GM23338 (cell line): Measurements from ENCODE around the gene PDIA4. TPM values are rescaled to one million over a fixed set of nuclear protein-coding genes. Genes with fewer than 3 reads are reported as not detected.

Source experiments
- ATAC-seq: fragments of 200-7000 bp; cut with Tn5 transposase; 3 replicates; pipeline ENCODE4 v1.9.1; 2020
- DNase-seq: peaks from one replicate; pipeline ENCODE4 v3.0.0-alpha.2; 2015; ENCODE audit warnings: low spot score
- H2AFZ ChIP-seq: fragments of 200-600 bp; sonication (generic); 2 replicates; pipeline ENCODE4 v1.8.0; 2016; ENCODE audit warnings: antibody characterized with exemption, mild to moderate bottlenecking, moderate library complexity
- H3F3A ChIP-seq: fragments of 200-600 bp; sonication (generic); replicated peaks from 2 replicates; pipeline ENCODE4 v1.8.0; 2017; ENCODE audit warnings: antibody characterized with exemption, mixed run types, low read depth
- H3K27ac ChIP-seq: fragments of 200-600 bp; sonication (generic); 2 replicates; pipeline ENCODE4 v1.6.1; 2016; ENCODE audit warnings: low read depth
- H3K27me3 ChIP-seq: fragments of 200-600 bp; sonication (generic); 2 replicates; pipeline ENCODE4 v1.8.0; 2016; ENCODE audit warnings: mild to moderate bottlenecking, mixed run types, moderate library complexity; ENCODE audit not compliant: insufficient read depth
- H3K36me3 ChIP-seq: fragments of 200-600 bp; sonication (generic); 2 replicates; pipeline ENCODE4 v1.8.0; 2016; ENCODE audit warnings: mild to moderate bottlenecking; ENCODE audit not compliant: insufficient read depth
- H3K4me1 ChIP-seq: fragments of 200-600 bp; sonication (generic); 2 replicates; pipeline ENCODE4 v1.8.0; 2016; ENCODE audit warnings: mild to moderate bottlenecking, moderate library complexity; ENCODE audit not compliant: insufficient read depth
- H3K4me2 ChIP-seq: fragments of 200-600 bp; sonication (generic); 2 replicates; pipeline ENCODE4 v1.7.1; 2017; ENCODE audit warnings: mixed run types
- H3K4me3 ChIP-seq: fragments of 200-600 bp; sonication (generic); 2 replicates; pipeline ENCODE4 v1.6.1; 2016; ENCODE audit warnings: mixed run types
- H3K79me2 ChIP-seq: fragments of 200-600 bp; sonication (generic); replicated peaks from 2 replicates; pipeline ENCODE4 v1.8.0; 2017; ENCODE audit warnings: mild to moderate bottlenecking; ENCODE audit not compliant: insufficient read depth
- H3K9me2 ChIP-seq: fragments of 200-600 bp; sonication (generic); 2 replicates; pipeline ENCODE4 v1.8.0; 2017; ENCODE audit not compliant: insufficient read depth
- H4K20me1 ChIP-seq: fragments of 200-600 bp; sonication (generic); replicated peaks from 2 replicates; pipeline ENCODE4 v1.8.0; 2017; ENCODE audit warnings: mild to moderate bottlenecking; ENCODE audit not compliant: insufficient read depth
- H3K27ac Mint-ChIP-seq: 2 replicates; pipeline ENCODE4 v1.8.0; 2020; ENCODE audit warnings: inconsistent platforms, mild to moderate bottlenecking, moderate library complexity, mixed read lengths
- H3K27me3 Mint-ChIP-seq: 3 replicates; pipeline ENCODE4 v1.8.0; 2022; ENCODE audit warnings: low read depth, mild to moderate bottlenecking, moderate library complexity, mixed read lengths, inconsistent platforms; ENCODE audit not compliant: insufficient read depth, poor library complexity
- H3K36me3 Mint-ChIP-seq: 3 replicates; pipeline ENCODE4 v1.8.0; 2021; ENCODE audit warnings: low read depth, mild to moderate bottlenecking, inconsistent platforms, moderate library complexity, mixed read lengths
- H3K4me1 Mint-ChIP-seq: 3 replicates; pipeline ENCODE4 v1.8.0; 2020; ENCODE audit warnings: mild to moderate bottlenecking, inconsistent platforms, mixed read lengths
- H3K4me3 Mint-ChIP-seq: 3 replicates; pipeline ENCODE4 v1.8.0; 2021; ENCODE audit warnings: moderate library complexity, mild to moderate bottlenecking, inconsistent platforms, mixed read lengths
- H3K9me3 Mint-ChIP-seq: 3 replicates; pipeline ENCODE4 v1.8.0; 2020; ENCODE audit warnings: moderate library complexity, mild to moderate bottlenecking, inconsistent platforms, mixed read lengths
- CREB1 ChIP-seq: fragments of 250-450 bp; sonication (Bioruptor Pico); IDR thresholded peaks from 2 replicates; pipeline ENCODE4 v1.5.0; 2020; ENCODE audit warnings: low read depth, mild to moderate bottlenecking, moderate library complexity
- EZH2 ChIP-seq: fragments of 200-600 bp; sonication (generic); IDR thresholded peaks from one replicate; pipeline ENCODE4 v1.8.0; 2017; ENCODE audit warnings: antibody characterized with exemption, mild to moderate bottlenecking, low read depth; ENCODE audit not compliant: unreplicated experiment
- EZH2phosphoT487 ChIP-seq: fragments of 200-600 bp; sonication (generic); IDR thresholded peaks from one replicate; pipeline ENCODE4 v1.8.1; 2018; ENCODE audit warnings: antibody characterized with exemption; ENCODE audit not compliant: unreplicated experiment
- JUNB ChIP-seq: IDR thresholded peaks from one replicate; pipeline ENCODE4 v1.6.1; 2016; ENCODE audit warnings: antibody characterized with exemption; ENCODE audit not compliant: unreplicated experiment
- NANOG ChIP-seq: IDR thresholded peaks from 2 replicates; pipeline ENCODE4 v1.6.1; 2016; ENCODE audit warnings: antibody characterized with exemption, borderline replicate concordance
- POLR2AphosphoS5 ChIP-seq: IDR thresholded peaks from 2 replicates; pipeline ENCODE4 v1.6.1; 2016; ENCODE audit warnings: antibody characterized with exemption, low read depth
- STAT1 ChIP-seq: IDR thresholded peaks from one replicate; pipeline ENCODE4 v1.6.1; 2016; ENCODE audit warnings: antibody characterized with exemption; ENCODE audit not compliant: unreplicated experiment
- ZNF114 ChIP-seq: fragments of 250-450 bp; sonication (Bioruptor Pico); IDR thresholded peaks from 2 replicates; pipeline ENCODE4 v1.5.0; 2020; ENCODE audit warnings: mild to moderate bottlenecking, moderate library complexity
- ZNF331 ChIP-seq: fragments of 250-450 bp; sonication (Bioruptor Pico); IDR thresholded peaks from 2 replicates; pipeline ENCODE4 v1.5.0; 2020; ENCODE audit warnings: low read depth, mild to moderate bottlenecking, moderate library complexity
- polyA plus RNA-seq: library from polyadenylated mRNA; unstranded; fragments of >200 nt; fragmentation: Nextera tagmentation; extraction: Ambion mirVana; gene quantifications from 2 replicates; pipeline ENCODE4 v1.2.1, GENCODE V29; 2016
- total RNA-seq: library from RNA; depleted of rRNA; stranded (reverse); fragments of >200 nt; shearing (Covaris generic); gene quantifications from 2 replicates; pipeline ENCODE4 v1.2.3, GENCODE V29; 2014
- TF ChIP-seq, protein P1 (sequence below): IDR thresholded peaks from one replicate; pipeline ENCODE4 v1.6.1; 2018; ENCODE audit warnings: antibody characterized with exemption; ENCODE audit not compliant: unreplicated experiment
- TF ChIP-seq, protein P2 (sequence below): fragments of 250-450 bp; sonication (Bioruptor Pico); IDR thresholded peaks from 2 replicates; pipeline ENCODE4 v1.5.0; 2020; ENCODE audit warnings: mild to moderate bottlenecking, moderate library complexity
- TF ChIP-seq, protein P3 (sequence below), 2 experiments: fragments of 200-600 bp in 1 of 2; sonication (generic) in 1 of 2; conservative IDR thresholded peaks; 2 replicates each; pipeline versions ENCODE4 v1.5.1 to v1.6.1; 2016 to 2017; ENCODE audit warnings: antibody characterized with exemption in 2 of 2, low read depth in 2 of 2, mild to moderate bottlenecking in 2 of 2, moderate library complexity in 1 of 2
- TF ChIP-seq, protein P4 (sequence below): IDR thresholded peaks from 2 replicates; pipeline ENCODE4 v1.6.1; 2016; ENCODE audit warnings: antibody characterized with exemption

PDIA4 gene
- total and polyA plus RNA-seq, 2 experiments from 2014 or later = 196 to 332 TPM

DNA sequence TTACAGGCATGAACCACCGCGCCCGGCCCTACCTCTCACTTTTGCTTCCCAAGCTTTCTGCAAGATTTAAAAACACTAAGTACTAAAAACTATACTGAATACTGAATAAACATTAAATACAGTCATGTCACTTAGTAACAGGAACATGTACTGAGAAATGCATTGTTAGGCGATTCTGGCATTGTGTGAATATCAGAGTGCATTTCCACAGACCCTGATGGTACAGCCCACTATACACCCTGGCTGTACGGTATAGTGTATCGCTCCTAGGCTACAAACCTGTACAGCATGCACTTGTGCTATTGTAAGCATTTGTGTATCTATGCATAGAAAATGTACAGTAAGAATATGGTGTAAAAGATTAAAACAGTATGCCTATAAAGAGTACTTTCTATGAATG, 29.1 kb downstream of the PDIA4 start:
- H3K4me2 ChIP-seq = no peak overlapping the region
- H4K20me1 ChIP-seq = peaks cover 9% of the 10 kb centered on the region
- Mint-ChIP-seq H3K4me3 (no peak overlapping the region), H3K36me3 (peaks cover 26% of the 10 kb centered on the region), H3K9me3 (no peaks in the 10 kb centered on the region; the same call in 2 of the 3 replicates), H3K27me3 (peaks cover 4% of the 10 kb centered on the region), H3K27ac (no peak overlapping the region), H3K4me1 (no peaks in the 10 kb centered on the region; the same call in 2 of the 3 replicates)
- no peaks in the 10 kb centered on the region for H3K4me1 ChIP-seq
- TF ChIP-seq, protein P1, sequence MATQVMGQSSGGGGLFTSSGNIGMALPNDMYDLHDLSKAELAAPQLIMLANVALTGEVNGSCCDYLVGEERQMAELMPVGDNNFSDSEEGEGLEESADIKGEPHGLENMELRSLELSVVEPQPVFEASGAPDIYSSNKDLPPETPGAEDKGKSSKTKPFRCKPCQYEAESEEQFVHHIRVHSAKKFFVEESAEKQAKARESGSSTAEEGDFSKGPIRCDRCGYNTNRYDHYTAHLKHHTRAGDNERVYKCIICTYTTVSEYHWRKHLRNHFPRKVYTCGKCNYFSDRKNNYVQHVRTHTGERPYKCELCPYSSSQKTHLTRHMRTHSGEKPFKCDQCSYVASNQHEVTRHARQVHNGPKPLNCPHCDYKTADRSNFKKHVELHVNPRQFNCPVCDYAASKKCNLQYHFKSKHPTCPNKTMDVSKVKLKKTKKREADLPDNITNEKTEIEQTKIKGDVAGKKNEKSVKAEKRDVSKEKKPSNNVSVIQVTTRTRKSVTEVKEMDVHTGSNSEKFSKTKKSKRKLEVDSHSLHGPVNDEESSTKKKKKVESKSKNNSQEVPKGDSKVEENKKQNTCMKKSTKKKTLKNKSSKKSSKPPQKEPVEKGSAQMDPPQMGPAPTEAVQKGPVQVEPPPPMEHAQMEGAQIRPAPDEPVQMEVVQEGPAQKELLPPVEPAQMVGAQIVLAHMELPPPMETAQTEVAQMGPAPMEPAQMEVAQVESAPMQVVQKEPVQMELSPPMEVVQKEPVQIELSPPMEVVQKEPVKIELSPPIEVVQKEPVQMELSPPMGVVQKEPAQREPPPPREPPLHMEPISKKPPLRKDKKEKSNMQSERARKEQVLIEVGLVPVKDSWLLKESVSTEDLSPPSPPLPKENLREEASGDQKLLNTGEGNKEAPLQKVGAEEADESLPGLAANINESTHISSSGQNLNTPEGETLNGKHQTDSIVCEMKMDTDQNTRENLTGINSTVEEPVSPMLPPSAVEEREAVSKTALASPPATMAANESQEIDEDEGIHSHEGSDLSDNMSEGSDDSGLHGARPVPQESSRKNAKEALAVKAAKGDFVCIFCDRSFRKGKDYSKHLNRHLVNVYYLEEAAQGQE = no peak
- TF ChIP-seq JUNB = no peak
- TF ChIP-seq EZH2phosphoT487 = no peak
- no peak for TF ChIP-seq CREB1 (CRISPR knock-in tag)
- TF ChIP-seq, protein P2, sequence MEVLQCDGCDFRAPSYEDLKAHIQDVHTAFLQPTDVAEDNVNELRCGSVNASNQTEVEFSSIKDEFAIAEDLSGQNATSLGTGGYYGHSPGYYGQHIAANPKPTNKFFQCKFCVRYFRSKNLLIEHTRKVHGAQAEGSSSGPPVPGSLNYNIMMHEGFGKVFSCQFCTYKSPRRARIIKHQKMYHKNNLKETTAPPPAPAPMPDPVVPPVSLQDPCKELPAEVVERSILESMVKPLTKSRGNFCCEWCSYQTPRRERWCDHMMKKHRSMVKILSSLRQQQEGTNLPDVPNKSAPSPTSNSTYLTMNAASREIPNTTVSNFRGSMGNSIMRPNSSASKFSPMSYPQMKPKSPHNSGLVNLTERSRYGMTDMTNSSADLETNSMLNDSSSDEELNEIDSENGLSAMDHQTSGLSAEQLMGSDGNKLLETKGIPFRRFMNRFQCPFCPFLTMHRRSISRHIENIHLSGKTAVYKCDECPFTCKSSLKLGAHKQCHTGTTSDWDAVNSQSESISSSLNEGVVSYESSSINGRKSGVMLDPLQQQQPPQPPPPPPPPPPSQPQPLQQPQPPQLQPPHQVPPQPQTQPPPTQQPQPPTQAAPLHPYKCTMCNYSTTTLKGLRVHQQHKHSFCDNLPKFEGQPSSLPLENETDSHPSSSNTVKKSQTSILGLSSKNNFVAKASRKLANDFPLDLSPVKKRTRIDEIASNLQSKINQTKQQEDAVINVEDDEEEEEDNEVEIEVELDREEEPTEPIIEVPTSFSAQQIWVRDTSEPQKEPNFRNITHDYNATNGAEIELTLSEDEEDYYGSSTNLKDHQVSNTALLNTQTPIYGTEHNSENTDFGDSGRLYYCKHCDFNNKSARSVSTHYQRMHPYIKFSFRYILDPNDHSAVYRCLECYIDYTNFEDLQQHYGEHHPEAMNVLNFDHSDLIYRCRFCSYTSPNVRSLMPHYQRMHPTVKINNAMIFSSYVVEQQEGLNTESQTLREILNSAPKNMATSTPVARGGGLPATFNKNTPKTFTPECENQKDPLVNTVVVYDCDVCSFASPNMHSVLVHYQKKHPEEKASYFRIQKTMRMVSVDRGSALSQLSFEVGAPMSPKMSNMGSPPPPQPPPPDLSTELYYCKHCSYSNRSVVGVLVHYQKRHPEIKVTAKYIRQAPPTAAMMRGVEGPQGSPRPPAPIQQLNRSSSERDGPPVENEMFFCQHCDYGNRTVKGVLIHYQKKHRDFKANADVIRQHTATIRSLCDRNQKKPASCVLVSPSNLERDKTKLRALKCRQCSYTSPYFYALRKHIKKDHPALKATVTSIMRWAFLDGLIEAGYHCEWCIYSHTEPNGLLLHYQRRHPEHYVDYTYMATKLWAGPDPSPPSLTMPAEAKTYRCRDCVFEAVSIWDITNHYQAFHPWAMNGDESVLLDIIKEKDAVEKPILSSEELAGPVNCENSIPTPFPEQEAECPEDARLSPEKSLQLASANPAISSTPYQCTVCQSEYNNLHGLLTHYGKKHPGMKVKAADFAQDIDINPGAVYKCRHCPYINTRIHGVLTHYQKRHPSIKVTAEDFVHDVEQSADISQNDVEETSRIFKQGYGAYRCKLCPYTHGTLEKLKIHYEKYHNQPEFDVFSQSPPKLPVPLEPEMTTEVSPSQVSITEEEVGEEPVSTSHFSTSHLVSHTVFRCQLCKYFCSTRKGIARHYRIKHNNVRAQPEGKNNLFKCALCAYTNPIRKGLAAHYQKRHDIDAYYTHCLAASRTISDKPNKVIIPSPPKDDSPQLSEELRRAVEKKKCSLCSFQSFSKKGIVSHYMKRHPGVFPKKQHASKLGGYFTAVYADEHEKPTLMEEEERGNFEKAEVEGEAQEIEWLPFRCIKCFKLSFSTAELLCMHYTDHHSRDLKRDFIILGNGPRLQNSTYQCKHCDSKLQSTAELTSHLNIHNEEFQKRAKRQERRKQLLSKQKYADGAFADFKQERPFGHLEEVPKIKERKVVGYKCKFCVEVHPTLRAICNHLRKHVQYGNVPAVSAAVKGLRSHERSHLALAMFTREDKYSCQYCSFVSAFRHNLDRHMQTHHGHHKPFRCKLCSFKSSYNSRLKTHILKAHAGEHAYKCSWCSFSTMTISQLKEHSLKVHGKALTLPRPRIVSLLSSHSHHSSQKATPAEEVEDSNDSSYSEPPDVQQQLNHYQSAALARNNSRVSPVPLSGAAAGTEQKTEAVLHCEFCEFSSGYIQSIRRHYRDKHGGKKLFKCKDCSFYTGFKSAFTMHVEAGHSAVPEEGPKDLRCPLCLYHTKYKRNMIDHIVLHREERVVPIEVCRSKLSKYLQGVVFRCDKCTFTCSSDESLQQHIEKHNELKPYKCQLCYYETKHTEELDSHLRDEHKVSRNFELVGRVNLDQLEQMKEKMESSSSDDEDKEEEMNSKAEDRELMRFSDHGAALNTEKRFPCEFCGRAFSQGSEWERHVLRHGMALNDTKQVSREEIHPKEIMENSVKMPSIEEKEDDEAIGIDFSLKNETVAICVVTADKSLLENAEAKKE (CRISPR knock-in tag) = no peak
- TF ChIP-seq NANOG = no peak
- no peak for TF ChIP-seq ZNF114 (CRISPR knock-in tag)
- TF ChIP-seq, protein P3, sequence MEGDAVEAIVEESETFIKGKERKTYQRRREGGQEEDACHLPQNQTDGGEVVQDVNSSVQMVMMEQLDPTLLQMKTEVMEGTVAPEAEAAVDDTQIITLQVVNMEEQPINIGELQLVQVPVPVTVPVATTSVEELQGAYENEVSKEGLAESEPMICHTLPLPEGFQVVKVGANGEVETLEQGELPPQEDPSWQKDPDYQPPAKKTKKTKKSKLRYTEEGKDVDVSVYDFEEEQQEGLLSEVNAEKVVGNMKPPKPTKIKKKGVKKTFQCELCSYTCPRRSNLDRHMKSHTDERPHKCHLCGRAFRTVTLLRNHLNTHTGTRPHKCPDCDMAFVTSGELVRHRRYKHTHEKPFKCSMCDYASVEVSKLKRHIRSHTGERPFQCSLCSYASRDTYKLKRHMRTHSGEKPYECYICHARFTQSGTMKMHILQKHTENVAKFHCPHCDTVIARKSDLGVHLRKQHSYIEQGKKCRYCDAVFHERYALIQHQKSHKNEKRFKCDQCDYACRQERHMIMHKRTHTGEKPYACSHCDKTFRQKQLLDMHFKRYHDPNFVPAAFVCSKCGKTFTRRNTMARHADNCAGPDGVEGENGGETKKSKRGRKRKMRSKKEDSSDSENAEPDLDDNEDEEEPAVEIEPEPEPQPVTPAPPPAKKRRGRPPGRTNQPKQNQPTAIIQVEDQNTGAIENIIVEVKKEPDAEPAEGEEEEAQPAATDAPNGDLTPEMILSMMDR (conservative IDR thresholded peaks at IDR 0.05; ENCODE audit: low read depth in 2 of 2) = no peak
- TF ChIP-seq STAT1 = no peak
- no peak for TF ChIP-seq ZNF331 (CRISPR knock-in tag)
- TF ChIP-seq, protein P4, sequence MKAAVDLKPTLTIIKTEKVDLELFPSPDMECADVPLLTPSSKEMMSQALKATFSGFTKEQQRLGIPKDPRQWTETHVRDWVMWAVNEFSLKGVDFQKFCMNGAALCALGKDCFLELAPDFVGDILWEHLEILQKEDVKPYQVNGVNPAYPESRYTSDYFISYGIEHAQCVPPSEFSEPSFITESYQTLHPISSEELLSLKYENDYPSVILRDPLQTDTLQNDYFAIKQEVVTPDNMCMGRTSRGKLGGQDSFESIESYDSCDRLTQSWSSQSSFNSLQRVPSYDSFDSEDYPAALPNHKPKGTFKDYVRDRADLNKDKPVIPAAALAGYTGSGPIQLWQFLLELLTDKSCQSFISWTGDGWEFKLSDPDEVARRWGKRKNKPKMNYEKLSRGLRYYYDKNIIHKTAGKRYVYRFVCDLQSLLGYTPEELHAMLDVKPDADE = no peak
- no peak for TF ChIP-seq POLR2AphosphoS5
- no peak for TF ChIP-seq EZH2
- H3K79me2 ChIP-seq = no peaks in the 10 kb centered on the region
- no peak for DNase-seq
- no peak overlapping the region for H2AFZ ChIP-seq
- no peaks in the 10 kb centered on the region for H3K27me3 ChIP-seq
- H3K27ac ChIP-seq = no peak overlapping the region
- no peaks in the 10 kb centered on the region for H3K9me2 ChIP-seq
- no peaks in the 10 kb centered on the region; the same call in 1 of the 2 replicates for H3F3A ChIP-seq
- no peak overlapping the region for H3K4me3 ChIP-seq
- H3K36me3 ChIP-seq = peaks cover 10% of the 10 kb centered on the region; the same call in 1 of the 2 replicates
- no peak for ATAC-seq
